ENCODE data around the gene TMEM54.

DNA sequence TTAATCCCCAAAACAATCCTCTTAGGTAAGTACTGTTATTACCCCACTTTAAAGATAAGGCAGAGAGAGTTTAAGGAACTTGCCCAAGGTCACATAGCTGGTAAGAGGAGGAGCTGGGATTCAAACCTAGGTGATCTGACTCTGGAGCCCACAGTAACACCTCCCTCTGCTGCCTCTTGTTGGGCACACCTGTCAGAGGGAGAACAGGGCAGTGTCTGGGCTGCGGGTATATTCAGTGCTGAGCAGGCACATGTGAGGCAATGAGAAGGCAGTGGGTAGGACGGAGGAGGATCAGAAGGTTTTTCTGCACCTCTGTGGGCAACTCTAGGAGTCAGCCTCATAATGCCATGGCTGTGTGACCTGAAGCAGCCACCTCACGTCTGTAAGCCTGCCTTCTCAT is 13.1 kb downstream of the TMEM54 start:
- no peak for TF ChIP-seq POLR2A (IDR thresholded peaks at IDR 0.05; ENCODE audit: low read length)
- no peak for TF ChIP-seq GATA1 (IDR thresholded peaks at IDR 0.05; ENCODE audit: low read depth, low read length)

Data from erythroblast (primary cell).